GM23338 (cell line): ENCODE data around the gene EYS. TPM values are rescaled to one million over a fixed set of nuclear protein-coding genes. Genes with fewer than 3 reads are reported as not detected.

ENCODE experiments used
- ATAC-seq: fragments of 200-7000 bp; cut with Tn5 transposase; 3 replicates; pipeline ENCODE4 v1.9.1; 2020
- DNase-seq: peaks from one replicate; pipeline ENCODE4 v3.0.0-alpha.2; 2015; ENCODE audit warnings: low spot score
- H2AFZ ChIP-seq: fragments of 200-600 bp; sonication (generic); 2 replicates; pipeline ENCODE4 v1.8.0; 2016; ENCODE audit warnings: antibody characterized with exemption, mild to moderate bottlenecking, moderate library complexity
- H3F3A ChIP-seq: fragments of 200-600 bp; sonication (generic); replicated peaks from 2 replicates; pipeline ENCODE4 v1.8.0; 2017; ENCODE audit warnings: antibody characterized with exemption, mixed run types, low read depth
- H3K27ac ChIP-seq: fragments of 200-600 bp; sonication (generic); 2 replicates; pipeline ENCODE4 v1.6.1; 2016; ENCODE audit warnings: low read depth
- H3K27me3 ChIP-seq: fragments of 200-600 bp; sonication (generic); 2 replicates; pipeline ENCODE4 v1.8.0; 2016; ENCODE audit warnings: mild to moderate bottlenecking, mixed run types, moderate library complexity; ENCODE audit not compliant: insufficient read depth
- H3K36me3 ChIP-seq: fragments of 200-600 bp; sonication (generic); 2 replicates; pipeline ENCODE4 v1.8.0; 2016; ENCODE audit warnings: mild to moderate bottlenecking; ENCODE audit not compliant: insufficient read depth
- H3K4me1 ChIP-seq: fragments of 200-600 bp; sonication (generic); 2 replicates; pipeline ENCODE4 v1.8.0; 2016; ENCODE audit warnings: mild to moderate bottlenecking, moderate library complexity; ENCODE audit not compliant: insufficient read depth
- H3K4me2 ChIP-seq: fragments of 200-600 bp; sonication (generic); 2 replicates; pipeline ENCODE4 v1.7.1; 2017; ENCODE audit warnings: mixed run types
- H3K4me3 ChIP-seq: fragments of 200-600 bp; sonication (generic); 2 replicates; pipeline ENCODE4 v1.6.1; 2016; ENCODE audit warnings: mixed run types
- H3K79me2 ChIP-seq: fragments of 200-600 bp; sonication (generic); replicated peaks from 2 replicates; pipeline ENCODE4 v1.8.0; 2017; ENCODE audit warnings: mild to moderate bottlenecking; ENCODE audit not compliant: insufficient read depth
- H3K9me2 ChIP-seq: fragments of 200-600 bp; sonication (generic); 2 replicates; pipeline ENCODE4 v1.8.0; 2017; ENCODE audit not compliant: insufficient read depth
- H4K20me1 ChIP-seq: fragments of 200-600 bp; sonication (generic); replicated peaks from 2 replicates; pipeline ENCODE4 v1.8.0; 2017; ENCODE audit warnings: mild to moderate bottlenecking; ENCODE audit not compliant: insufficient read depth
- H3K27ac Mint-ChIP-seq: 2 replicates; pipeline ENCODE4 v1.8.0; 2020; ENCODE audit warnings: inconsistent platforms, mild to moderate bottlenecking, moderate library complexity, mixed read lengths
- H3K27me3 Mint-ChIP-seq: 3 replicates; pipeline ENCODE4 v1.8.0; 2022; ENCODE audit warnings: low read depth, mild to moderate bottlenecking, moderate library complexity, mixed read lengths, inconsistent platforms; ENCODE audit not compliant: insufficient read depth, poor library complexity
- H3K36me3 Mint-ChIP-seq: 3 replicates; pipeline ENCODE4 v1.8.0; 2021; ENCODE audit warnings: low read depth, mild to moderate bottlenecking, inconsistent platforms, moderate library complexity, mixed read lengths
- H3K4me1 Mint-ChIP-seq: 3 replicates; pipeline ENCODE4 v1.8.0; 2020; ENCODE audit warnings: mild to moderate bottlenecking, inconsistent platforms, mixed read lengths
- H3K4me3 Mint-ChIP-seq: 3 replicates; pipeline ENCODE4 v1.8.0; 2021; ENCODE audit warnings: moderate library complexity, mild to moderate bottlenecking, inconsistent platforms, mixed read lengths
- H3K9me3 Mint-ChIP-seq: 3 replicates; pipeline ENCODE4 v1.8.0; 2020; ENCODE audit warnings: moderate library complexity, mild to moderate bottlenecking, inconsistent platforms, mixed read lengths
- CREB1 ChIP-seq: fragments of 250-450 bp; sonication (Bioruptor Pico); IDR thresholded peaks from 2 replicates; pipeline ENCODE4 v1.5.0; 2020; ENCODE audit warnings: low read depth, mild to moderate bottlenecking, moderate library complexity
- EZH2 ChIP-seq: fragments of 200-600 bp; sonication (generic); IDR thresholded peaks from one replicate; pipeline ENCODE4 v1.8.0; 2017; ENCODE audit warnings: antibody characterized with exemption, mild to moderate bottlenecking, low read depth; ENCODE audit not compliant: unreplicated experiment
- EZH2phosphoT487 ChIP-seq: fragments of 200-600 bp; sonication (generic); IDR thresholded peaks from one replicate; pipeline ENCODE4 v1.8.1; 2018; ENCODE audit warnings: antibody characterized with exemption; ENCODE audit not compliant: unreplicated experiment
- JUNB ChIP-seq: IDR thresholded peaks from one replicate; pipeline ENCODE4 v1.6.1; 2016; ENCODE audit warnings: antibody characterized with exemption; ENCODE audit not compliant: unreplicated experiment
- NANOG ChIP-seq: IDR thresholded peaks from 2 replicates; pipeline ENCODE4 v1.6.1; 2016; ENCODE audit warnings: antibody characterized with exemption, borderline replicate concordance
- POLR2AphosphoS5 ChIP-seq: IDR thresholded peaks from 2 replicates; pipeline ENCODE4 v1.6.1; 2016; ENCODE audit warnings: antibody characterized with exemption, low read depth
- ZNF114 ChIP-seq: fragments of 250-450 bp; sonication (Bioruptor Pico); IDR thresholded peaks from 2 replicates; pipeline ENCODE4 v1.5.0; 2020; ENCODE audit warnings: mild to moderate bottlenecking, moderate library complexity
- ZNF331 ChIP-seq: fragments of 250-450 bp; sonication (Bioruptor Pico); IDR thresholded peaks from 2 replicates; pipeline ENCODE4 v1.5.0; 2020; ENCODE audit warnings: low read depth, mild to moderate bottlenecking, moderate library complexity
- polyA plus RNA-seq: library from polyadenylated mRNA; unstranded; fragments of >200 nt; fragmentation: Nextera tagmentation; extraction: Ambion mirVana; gene quantifications from 2 replicates; pipeline ENCODE4 v1.2.1, GENCODE V29; 2016
- total RNA-seq: library from RNA; depleted of rRNA; stranded (reverse); fragments of >200 nt; shearing (Covaris generic); gene quantifications from 2 replicates; pipeline ENCODE4 v1.2.3, GENCODE V29; 2014
- TF ChIP-seq, protein P1 (sequence below), 2 experiments: fragments of 200-600 bp in 1 of 2; sonication (generic) in 1 of 2; conservative IDR thresholded peaks; 2 replicates each; pipeline versions ENCODE4 v1.5.1 to v1.6.1; 2016 to 2017; ENCODE audit warnings: antibody characterized with exemption in 2 of 2, low read depth in 2 of 2, mild to moderate bottlenecking in 2 of 2, moderate library complexity in 1 of 2
- TF ChIP-seq, protein P2 (sequence below): fragments of 250-450 bp; sonication (Bioruptor Pico); IDR thresholded peaks from 2 replicates; pipeline ENCODE4 v1.5.0; 2020; ENCODE audit warnings: mild to moderate bottlenecking, moderate library complexity
- TF ChIP-seq, protein P3 (sequence below): IDR thresholded peaks from 2 replicates; pipeline ENCODE4 v1.6.1; 2016; ENCODE audit warnings: antibody characterized with exemption
- TF ChIP-seq, protein P4 (sequence below): IDR thresholded peaks from one replicate; pipeline ENCODE4 v1.6.1; 2018; ENCODE audit warnings: antibody characterized with exemption; ENCODE audit not compliant: unreplicated experiment

EYS gene
- total and polyA plus RNA-seq, 2 experiments from 2014 or later, result 0.38 to 0.52 TPM

DNA sequence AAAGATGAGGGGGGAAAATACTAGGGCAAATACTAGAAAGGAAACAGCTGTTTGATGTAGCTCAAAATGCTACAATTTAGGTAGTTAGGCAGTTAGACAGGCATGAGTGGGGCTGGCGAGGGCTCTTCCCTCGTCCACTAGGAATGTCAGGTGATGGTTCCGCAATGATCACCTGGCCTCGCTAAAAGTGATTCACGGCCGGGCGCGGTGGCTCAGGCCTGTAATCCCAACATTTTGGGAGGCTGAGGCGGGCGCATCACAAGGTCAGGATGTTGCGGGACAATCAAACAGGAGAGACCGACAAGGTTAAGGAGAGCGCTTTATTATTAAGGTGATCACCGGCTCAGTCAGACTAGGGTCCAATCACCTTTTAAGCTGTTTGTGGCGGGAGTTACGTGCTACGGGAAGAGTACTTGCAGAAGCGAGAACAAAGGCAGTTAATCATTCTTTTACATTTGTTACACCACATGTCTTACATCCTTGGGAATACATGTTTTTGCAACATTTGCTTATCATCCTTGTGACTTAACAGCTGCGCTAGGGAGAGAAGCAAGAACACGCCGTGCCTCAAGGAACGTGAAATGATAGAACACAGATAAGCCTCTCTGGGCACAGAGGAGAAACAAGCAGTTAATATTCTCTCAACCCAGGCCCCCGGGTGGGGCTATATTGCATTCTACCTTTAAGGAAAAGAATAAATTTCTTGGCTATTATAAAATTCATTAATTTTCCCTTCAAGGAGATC, 1025.4 kb downstream of the EYS start:
- H3K27ac ChIP-seq, result no peak overlapping the region
- no peaks in the 10 kb centered on the region for H3K27me3 Mint-ChIP-seq
- H3K4me1 ChIP-seq, result no peaks in the 10 kb centered on the region
- DNase-seq, result no peak
- H4K20me1 ChIP-seq, result no peaks in the 10 kb centered on the region
- no peak overlapping the region for H2AFZ ChIP-seq
- no peak overlapping the region for H3K27ac Mint-ChIP-seq
- no peaks in the 10 kb centered on the region for H3K36me3 ChIP-seq
- no peak overlapping the region for H3K4me2 ChIP-seq
- no peaks in the 10 kb centered on the region for H3K79me2 ChIP-seq
- H3K36me3 Mint-ChIP-seq, result no peaks in the 10 kb centered on the region
- H3K4me1 Mint-ChIP-seq, result peaks cover 4% of the 10 kb centered on the region; the same call in 1 of the 3 replicates
- H3K4me3 ChIP-seq, result no peak overlapping the region
- H3F3A ChIP-seq, result no peaks in the 10 kb centered on the region
- H3K4me3 Mint-ChIP-seq, result no peak overlapping the region
- H3K9me2 ChIP-seq, result no peaks in the 10 kb centered on the region
- H3K9me3 Mint-ChIP-seq, result peaks cover 2% of the 10 kb centered on the region; the same call in 1 of the 3 replicates
- no peaks in the 10 kb centered on the region for H3K27me3 ChIP-seq
- ATAC-seq, result no peak
- TF ChIP-seq ZNF114, result no peak
- TF ChIP-seq EZH2, result no peak
- TF ChIP-seq, protein P1, sequence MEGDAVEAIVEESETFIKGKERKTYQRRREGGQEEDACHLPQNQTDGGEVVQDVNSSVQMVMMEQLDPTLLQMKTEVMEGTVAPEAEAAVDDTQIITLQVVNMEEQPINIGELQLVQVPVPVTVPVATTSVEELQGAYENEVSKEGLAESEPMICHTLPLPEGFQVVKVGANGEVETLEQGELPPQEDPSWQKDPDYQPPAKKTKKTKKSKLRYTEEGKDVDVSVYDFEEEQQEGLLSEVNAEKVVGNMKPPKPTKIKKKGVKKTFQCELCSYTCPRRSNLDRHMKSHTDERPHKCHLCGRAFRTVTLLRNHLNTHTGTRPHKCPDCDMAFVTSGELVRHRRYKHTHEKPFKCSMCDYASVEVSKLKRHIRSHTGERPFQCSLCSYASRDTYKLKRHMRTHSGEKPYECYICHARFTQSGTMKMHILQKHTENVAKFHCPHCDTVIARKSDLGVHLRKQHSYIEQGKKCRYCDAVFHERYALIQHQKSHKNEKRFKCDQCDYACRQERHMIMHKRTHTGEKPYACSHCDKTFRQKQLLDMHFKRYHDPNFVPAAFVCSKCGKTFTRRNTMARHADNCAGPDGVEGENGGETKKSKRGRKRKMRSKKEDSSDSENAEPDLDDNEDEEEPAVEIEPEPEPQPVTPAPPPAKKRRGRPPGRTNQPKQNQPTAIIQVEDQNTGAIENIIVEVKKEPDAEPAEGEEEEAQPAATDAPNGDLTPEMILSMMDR (conservative IDR thresholded peaks at IDR 0.05; ENCODE audit: low read depth in 2 of 2), result no peak
- TF ChIP-seq, protein P2, sequence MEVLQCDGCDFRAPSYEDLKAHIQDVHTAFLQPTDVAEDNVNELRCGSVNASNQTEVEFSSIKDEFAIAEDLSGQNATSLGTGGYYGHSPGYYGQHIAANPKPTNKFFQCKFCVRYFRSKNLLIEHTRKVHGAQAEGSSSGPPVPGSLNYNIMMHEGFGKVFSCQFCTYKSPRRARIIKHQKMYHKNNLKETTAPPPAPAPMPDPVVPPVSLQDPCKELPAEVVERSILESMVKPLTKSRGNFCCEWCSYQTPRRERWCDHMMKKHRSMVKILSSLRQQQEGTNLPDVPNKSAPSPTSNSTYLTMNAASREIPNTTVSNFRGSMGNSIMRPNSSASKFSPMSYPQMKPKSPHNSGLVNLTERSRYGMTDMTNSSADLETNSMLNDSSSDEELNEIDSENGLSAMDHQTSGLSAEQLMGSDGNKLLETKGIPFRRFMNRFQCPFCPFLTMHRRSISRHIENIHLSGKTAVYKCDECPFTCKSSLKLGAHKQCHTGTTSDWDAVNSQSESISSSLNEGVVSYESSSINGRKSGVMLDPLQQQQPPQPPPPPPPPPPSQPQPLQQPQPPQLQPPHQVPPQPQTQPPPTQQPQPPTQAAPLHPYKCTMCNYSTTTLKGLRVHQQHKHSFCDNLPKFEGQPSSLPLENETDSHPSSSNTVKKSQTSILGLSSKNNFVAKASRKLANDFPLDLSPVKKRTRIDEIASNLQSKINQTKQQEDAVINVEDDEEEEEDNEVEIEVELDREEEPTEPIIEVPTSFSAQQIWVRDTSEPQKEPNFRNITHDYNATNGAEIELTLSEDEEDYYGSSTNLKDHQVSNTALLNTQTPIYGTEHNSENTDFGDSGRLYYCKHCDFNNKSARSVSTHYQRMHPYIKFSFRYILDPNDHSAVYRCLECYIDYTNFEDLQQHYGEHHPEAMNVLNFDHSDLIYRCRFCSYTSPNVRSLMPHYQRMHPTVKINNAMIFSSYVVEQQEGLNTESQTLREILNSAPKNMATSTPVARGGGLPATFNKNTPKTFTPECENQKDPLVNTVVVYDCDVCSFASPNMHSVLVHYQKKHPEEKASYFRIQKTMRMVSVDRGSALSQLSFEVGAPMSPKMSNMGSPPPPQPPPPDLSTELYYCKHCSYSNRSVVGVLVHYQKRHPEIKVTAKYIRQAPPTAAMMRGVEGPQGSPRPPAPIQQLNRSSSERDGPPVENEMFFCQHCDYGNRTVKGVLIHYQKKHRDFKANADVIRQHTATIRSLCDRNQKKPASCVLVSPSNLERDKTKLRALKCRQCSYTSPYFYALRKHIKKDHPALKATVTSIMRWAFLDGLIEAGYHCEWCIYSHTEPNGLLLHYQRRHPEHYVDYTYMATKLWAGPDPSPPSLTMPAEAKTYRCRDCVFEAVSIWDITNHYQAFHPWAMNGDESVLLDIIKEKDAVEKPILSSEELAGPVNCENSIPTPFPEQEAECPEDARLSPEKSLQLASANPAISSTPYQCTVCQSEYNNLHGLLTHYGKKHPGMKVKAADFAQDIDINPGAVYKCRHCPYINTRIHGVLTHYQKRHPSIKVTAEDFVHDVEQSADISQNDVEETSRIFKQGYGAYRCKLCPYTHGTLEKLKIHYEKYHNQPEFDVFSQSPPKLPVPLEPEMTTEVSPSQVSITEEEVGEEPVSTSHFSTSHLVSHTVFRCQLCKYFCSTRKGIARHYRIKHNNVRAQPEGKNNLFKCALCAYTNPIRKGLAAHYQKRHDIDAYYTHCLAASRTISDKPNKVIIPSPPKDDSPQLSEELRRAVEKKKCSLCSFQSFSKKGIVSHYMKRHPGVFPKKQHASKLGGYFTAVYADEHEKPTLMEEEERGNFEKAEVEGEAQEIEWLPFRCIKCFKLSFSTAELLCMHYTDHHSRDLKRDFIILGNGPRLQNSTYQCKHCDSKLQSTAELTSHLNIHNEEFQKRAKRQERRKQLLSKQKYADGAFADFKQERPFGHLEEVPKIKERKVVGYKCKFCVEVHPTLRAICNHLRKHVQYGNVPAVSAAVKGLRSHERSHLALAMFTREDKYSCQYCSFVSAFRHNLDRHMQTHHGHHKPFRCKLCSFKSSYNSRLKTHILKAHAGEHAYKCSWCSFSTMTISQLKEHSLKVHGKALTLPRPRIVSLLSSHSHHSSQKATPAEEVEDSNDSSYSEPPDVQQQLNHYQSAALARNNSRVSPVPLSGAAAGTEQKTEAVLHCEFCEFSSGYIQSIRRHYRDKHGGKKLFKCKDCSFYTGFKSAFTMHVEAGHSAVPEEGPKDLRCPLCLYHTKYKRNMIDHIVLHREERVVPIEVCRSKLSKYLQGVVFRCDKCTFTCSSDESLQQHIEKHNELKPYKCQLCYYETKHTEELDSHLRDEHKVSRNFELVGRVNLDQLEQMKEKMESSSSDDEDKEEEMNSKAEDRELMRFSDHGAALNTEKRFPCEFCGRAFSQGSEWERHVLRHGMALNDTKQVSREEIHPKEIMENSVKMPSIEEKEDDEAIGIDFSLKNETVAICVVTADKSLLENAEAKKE, result no peak
- TF ChIP-seq ZNF331, result no peak
- no peak for TF ChIP-seq POLR2AphosphoS5
- TF ChIP-seq CREB1, result no peak
- TF ChIP-seq NANOG, result no peak
- TF ChIP-seq JUNB, result no peak
- TF ChIP-seq, protein P3, sequence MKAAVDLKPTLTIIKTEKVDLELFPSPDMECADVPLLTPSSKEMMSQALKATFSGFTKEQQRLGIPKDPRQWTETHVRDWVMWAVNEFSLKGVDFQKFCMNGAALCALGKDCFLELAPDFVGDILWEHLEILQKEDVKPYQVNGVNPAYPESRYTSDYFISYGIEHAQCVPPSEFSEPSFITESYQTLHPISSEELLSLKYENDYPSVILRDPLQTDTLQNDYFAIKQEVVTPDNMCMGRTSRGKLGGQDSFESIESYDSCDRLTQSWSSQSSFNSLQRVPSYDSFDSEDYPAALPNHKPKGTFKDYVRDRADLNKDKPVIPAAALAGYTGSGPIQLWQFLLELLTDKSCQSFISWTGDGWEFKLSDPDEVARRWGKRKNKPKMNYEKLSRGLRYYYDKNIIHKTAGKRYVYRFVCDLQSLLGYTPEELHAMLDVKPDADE, result no peak
- TF ChIP-seq EZH2phosphoT487, result no peak
- TF ChIP-seq, protein P4, sequence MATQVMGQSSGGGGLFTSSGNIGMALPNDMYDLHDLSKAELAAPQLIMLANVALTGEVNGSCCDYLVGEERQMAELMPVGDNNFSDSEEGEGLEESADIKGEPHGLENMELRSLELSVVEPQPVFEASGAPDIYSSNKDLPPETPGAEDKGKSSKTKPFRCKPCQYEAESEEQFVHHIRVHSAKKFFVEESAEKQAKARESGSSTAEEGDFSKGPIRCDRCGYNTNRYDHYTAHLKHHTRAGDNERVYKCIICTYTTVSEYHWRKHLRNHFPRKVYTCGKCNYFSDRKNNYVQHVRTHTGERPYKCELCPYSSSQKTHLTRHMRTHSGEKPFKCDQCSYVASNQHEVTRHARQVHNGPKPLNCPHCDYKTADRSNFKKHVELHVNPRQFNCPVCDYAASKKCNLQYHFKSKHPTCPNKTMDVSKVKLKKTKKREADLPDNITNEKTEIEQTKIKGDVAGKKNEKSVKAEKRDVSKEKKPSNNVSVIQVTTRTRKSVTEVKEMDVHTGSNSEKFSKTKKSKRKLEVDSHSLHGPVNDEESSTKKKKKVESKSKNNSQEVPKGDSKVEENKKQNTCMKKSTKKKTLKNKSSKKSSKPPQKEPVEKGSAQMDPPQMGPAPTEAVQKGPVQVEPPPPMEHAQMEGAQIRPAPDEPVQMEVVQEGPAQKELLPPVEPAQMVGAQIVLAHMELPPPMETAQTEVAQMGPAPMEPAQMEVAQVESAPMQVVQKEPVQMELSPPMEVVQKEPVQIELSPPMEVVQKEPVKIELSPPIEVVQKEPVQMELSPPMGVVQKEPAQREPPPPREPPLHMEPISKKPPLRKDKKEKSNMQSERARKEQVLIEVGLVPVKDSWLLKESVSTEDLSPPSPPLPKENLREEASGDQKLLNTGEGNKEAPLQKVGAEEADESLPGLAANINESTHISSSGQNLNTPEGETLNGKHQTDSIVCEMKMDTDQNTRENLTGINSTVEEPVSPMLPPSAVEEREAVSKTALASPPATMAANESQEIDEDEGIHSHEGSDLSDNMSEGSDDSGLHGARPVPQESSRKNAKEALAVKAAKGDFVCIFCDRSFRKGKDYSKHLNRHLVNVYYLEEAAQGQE, result no peak
